Stimulated activated CD4-positive, alpha-beta T cell treated with anti-CD3 and anti-CD28 coated beads, TNF-alpha, amount 100 ng/mL, for 1 hour (primary cell): ENCODE results near the gene SLC25A21.
"Not testable (repeated sequence)": the region's sequence is repeated elsewhere in the genome, so short reads cannot be mapped to it uniquely, and the experiment has no call there.

ENCODE experiments used
- DNase-seq, 3 donors: peaks; one replicate each; pipeline ENCODE4 v3.0.0-alpha.2; 2020; ENCODE audit warnings: low read depth in 3 of 3, low spot score in 1 of 3

The SLC25A21 gene

DNA sequence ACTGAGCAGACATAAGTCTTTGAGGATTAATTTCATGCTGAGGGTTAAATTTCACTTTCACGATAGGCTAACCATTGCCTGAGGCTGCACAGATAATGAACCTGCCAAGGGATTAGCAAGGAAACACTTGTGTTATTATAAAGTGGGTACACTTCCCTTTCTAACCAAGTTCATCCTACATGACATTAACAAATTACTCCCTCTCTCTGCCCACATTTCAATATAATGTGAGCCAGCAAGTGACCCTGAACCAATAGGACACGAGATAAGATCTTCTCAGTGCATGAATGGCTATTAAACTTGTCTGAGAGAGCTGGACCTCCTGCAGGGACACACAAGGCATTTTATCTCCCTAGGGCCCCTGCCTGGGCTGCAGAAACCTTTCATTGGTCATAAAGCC is 337.3 kb downstream of the SLC25A21 start:
- DNase-seq = no peak

DNA sequence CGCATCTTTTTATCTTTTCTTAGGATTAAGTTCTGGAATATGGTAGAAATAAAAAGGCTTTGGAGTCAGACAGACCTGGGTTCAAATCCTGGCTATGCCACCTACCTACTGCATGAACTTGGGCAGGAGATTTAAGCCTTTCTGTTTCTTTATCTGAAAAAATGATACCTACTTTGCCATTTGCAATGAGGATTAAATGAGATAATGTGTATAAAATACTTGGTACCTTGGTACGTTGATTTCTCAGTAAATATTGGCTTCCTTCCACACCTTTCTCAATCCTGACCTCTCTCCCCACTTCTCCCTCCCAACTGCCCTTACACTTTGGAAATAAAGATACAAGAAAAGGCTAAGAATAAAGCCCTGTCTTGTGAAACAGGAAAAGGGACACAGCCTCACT is 338.1 kb downstream of the SLC25A21 start:
- DNase-seq = no peak

- no peak for DNase-seq
Observed at GRCh38 chr14:36829547-36829946, 342.9 kb downstream of the SLC25A21 start.

GRCh38 chr14:36827861-36828260 is 344.5 kb downstream of the SLC25A21 start:
- DNase-seq = no peak

DNA sequence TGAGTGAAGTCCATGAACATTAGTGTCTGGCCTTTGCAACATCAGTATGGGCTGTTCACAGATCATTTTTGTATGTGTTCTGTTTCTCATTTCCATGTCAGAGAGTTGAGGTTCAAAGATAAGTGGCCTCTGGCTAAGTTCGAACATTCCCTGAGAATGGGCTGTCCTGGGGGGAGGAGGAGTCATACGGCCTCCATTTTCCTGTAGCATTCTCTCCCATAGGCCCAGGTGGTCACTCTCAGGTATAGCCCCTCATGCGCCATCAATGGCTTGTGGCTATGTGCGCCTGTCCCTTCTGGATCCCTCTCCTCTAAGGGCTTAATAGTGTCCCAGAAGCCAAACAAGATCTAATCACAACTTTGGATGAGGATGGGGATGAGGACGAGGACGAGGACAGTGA is 345.8 kb downstream of the SLC25A21 start:
- no peak for DNase-seq

DNA sequence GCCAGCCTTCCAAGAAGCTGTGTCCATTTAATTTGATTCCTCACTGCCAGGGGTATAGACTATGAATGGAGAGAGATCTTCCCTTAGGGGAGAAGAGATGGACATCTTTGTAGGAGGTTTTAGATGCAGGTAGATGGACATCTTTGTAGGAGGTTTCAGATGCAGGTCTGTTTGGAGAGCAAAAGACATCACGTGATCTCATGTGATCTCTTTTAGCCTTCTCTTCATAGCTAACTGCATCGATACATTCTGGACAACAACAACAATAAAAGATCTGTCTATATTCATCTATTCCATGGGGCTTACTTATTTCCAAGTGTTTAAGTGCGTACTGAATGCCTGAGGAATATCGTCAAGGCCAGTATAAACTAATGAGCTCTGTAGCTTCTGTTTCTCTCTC is 347.6 kb downstream of the SLC25A21 start:
- DNase-seq = no peak

- no peak for DNase-seq
Observed at GRCh38 chr14:36823651-36824050, 348.8 kb downstream of the SLC25A21 start.

GRCh38 chr14:36822685-36823084 is 349.7 kb downstream of the SLC25A21 start:
- DNase-seq = no peak

DNA sequence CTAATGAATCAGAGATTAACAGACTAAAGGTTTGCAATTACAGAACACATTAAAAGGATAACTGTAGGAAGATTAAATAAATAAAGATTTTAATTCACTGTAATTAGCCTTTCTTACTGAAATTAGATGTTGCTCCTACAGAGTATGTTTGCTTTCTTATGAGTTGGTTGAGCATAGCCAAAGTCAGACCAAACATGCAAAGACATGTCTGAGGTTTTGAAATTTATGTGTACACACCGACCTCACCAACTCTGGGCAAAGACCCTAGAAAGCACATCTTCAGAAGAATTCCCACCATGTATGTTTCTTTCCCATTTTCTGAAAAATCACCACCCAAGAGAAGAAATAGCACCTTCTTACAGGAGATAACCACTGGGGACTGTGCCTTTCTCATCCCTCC is 351.5 kb downstream of the SLC25A21 start:
- DNase-seq = no peak

DNA sequence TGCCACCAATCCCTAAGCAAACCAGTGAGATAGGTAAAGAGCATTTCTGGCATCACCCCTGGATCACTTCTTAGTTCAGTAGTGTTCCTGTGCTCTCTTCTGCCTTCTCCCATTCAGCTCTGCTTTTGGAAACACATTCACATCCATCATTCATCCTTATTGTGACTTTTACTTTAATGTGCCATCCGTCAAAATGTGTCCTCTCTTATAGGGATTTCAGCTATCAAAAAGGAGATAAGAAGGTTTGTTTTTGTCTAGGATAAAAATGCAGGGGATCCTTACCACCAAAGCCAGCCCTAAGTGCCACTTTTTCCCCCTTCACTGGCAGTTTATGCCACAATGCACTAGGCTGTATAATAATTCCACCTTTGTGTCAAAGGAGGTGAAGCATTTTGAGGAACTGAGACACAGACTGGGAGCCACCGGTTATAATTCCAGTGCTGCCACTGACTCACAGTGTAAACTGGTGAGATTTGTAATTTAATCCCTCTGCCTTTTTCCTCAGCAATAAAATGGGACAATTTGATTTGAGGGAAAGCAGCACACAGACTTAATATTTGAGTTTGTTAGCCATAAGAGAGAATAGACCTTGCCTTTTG is 352.2 kb downstream of the SLC25A21 start:
- DNase-seq = no peak

DNA sequence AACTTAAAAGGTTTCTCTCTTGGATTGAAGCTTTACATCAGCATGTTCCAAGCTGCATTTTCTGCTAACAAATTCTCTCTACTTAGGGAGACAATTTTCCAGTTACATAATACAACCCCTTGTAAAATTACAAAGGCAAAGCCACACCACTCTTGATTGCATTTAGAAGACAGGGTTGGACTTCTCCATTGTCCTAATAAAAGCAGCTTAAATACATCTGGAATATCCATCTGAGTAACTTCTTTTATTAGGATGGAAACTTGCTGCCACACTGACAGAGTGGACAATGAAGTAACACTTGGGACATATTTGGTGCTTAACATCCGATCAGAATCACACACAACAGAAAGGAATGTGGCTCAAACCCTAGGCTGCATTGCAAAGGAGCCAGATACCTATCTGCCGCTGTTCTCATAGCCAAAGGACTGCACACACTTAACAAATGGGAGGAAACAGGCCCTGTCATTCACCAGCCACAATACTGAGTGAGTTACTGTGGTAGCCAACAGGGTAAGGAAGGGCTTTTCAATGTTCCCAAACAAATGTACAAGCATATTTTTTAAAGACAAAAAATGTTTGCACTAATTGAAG is 353.5 kb downstream of the SLC25A21 start:
- no peak for DNase-seq

DNA sequence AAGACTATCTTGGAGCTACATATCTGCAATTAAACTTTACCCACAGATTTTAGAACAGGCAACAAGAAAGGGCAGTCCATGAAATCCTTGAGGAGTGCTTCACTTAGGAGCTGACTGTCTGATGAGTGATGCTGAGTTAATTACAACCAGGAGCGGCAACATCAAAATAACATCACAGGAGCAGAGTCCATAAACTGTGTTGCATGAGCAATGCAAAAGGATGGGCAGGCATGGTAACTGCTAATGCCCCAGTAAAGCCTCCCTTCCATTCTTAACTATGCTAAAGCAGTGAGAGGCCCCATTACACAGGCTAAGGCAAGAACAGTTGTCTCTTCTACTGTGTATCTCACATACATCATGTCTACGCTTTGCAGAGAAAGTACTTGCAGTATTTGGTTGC is 354.2 kb downstream of the SLC25A21 start:
- DNase-seq = no peak

DNA sequence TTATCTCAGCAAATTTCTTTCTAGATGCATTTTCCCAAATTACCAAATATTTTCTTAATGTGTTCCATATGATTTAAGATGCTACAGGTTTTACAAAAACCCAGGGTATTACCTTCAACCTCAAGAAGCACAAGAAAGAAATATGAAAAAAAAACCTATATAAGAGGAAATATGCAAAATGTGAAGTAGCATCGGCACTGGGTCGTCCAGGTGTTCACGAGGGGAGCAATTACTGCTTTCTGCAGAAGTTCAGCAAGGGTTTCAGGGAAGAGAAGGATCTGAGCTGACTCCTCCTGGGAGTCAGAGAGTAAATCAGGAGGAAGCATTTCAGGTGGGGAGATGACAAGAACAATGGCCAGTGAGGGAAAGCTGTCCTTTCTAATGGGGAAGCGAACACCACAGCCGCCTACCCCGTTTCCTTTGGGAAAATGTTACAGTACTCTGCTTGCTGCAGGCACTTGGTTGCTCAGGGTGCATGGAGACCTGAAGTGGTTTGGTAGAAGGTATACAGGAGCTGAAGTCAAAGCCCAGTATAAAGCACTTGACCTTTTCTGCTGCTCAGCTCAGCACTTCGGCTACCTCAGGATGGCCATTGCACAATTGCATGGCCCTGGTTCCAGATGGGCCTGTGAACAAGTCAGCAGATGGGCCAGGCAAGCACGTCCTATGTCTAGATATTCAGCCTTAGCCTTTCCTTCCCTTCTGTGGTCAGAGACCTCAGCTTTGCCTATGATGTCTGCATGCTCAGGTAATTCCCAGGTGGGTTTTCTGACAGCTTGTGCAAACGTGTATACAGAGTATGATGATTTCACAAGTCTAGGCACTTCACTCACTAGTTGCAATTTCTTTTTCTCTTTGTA is 355.1 kb downstream of the SLC25A21 start:
- no peak for DNase-seq

- DNase-seq = no peak
Observed at GRCh38 chr14:36816481-36816880, 355.9 kb downstream of the SLC25A21 start.

DNA sequence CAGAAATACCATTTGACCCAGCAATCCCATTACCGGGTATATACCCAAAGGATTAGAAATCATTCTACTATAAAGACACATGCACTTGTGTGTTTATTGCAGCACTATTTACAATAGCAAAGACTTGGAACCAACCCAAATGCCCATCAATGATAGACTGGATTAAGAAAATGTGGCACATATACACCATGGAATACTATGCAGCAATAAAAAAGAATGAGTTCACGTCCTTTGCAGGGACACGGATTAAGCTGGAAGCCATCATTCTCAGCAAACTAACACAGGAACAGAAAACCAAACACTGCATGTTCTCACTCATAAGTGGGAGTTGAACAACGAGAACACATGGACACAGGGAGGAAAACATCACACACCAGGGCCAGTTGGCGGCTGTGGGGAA is 357.6 kb downstream of the SLC25A21 start:
- not testable (repeated sequence) for DNase-seq

- DNase-seq = no peak
Observed at GRCh38 chr14:36810209-36810608, 362.2 kb downstream of the SLC25A21 start.

- DNase-seq = no peak
Observed at GRCh38 chr14:36807727-36808126, 364.7 kb downstream of the SLC25A21 start.

DNA sequence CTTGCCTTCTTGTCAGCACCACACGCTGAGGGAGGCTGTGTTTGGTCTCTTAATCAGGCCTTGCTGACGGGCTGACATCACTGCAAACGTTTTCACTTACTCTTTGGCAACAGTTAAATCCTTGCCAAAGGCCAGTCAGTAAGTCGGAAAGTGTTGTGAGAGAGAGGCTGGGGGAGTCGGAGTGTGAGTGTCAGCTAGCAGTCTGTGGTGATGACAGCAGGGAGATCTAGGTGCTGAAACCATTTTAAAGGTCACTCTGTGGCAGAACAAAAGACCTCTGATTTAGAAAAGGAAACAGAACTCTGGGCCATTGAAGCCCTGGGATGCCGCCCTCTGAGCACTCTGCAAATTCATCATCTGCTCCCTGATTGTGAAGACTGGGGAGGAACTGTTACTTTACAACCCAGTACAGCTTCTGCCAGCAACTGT is 367.3 kb downstream of the SLC25A21 start:
- no peak for DNase-seq

GRCh38 chr14:36797634-36798033 is 374.8 kb downstream of the SLC25A21 start:
- DNase-seq = no peak

- DNase-seq = no peak
Observed at GRCh38 chr14:36791402-36791801, 381.0 kb downstream of the SLC25A21 start.

- no peak for DNase-seq
Observed at GRCh38 chr14:36785511-36785910, 386.9 kb downstream of the SLC25A21 start.

GRCh38 chr14:36784541-36784940 is 387.9 kb downstream of the SLC25A21 start:
- DNase-seq = no peak
